HEK293T (cell line): ENCODE measurements around the gene ISCU.

Source experiments
- ARNT ChIP-seq: fragments of 450-650 bp; IDR thresholded peaks from 2 replicates; pipeline ENCODE4 v1.6.1; 2017; ENCODE audit warnings: mild to moderate bottlenecking
- BHLHE40 ChIP-seq: fragments of 450-650 bp; IDR thresholded peaks from 2 replicates; pipeline ENCODE4 v1.6.1; 2016; ENCODE audit warnings: mild to moderate bottlenecking, moderate library complexity, borderline replicate concordance
- CTBP1 ChIP-seq: fragments of 450-650 bp; IDR thresholded peaks from 2 replicates; pipeline ENCODE4 v1.6.1; 2016; ENCODE audit warnings: borderline replicate concordance
- ELF4 ChIP-seq: fragments of 450-650 bp; IDR thresholded peaks from 2 replicates; pipeline ENCODE4 v1.6.1; 2017; ENCODE audit warnings: antibody characterized with exemption
- FOXA1 ChIP-seq: fragments of 450-650 bp; IDR thresholded peaks from 2 replicates; pipeline ENCODE4 v1.6.1; 2016; ENCODE audit warnings: mild to moderate bottlenecking
- FOXK2 ChIP-seq: fragments of 450-650 bp; IDR thresholded peaks from 2 replicates; pipeline ENCODE4 v1.6.1; 2016; ENCODE audit warnings: mild to moderate bottlenecking
- FOXM1 ChIP-seq: fragments of 450-650 bp; IDR thresholded peaks from 2 replicates; pipeline ENCODE4 v1.6.1; 2017; ENCODE audit warnings: mild to moderate bottlenecking, borderline replicate concordance
- HDGF ChIP-seq: fragments of 450-650 bp; IDR thresholded peaks from 2 replicates; pipeline ENCODE4 v1.6.1; 2017; ENCODE audit warnings: antibody characterized with exemption, borderline replicate concordance
- L3MBTL2 ChIP-seq: fragments of 450-650 bp; conservative IDR thresholded peaks from 2 replicates; pipeline ENCODE4 v1.6.1; 2016; ENCODE audit warnings: mild to moderate bottlenecking
- NFRKB ChIP-seq: fragments of 450-650 bp; IDR thresholded peaks from 2 replicates; pipeline ENCODE4 v1.6.1; 2016; ENCODE audit warnings: mild to moderate bottlenecking, moderate library complexity
- SP1 ChIP-seq: fragments of 450-650 bp; IDR thresholded peaks from 2 replicates; pipeline ENCODE4 v1.6.1; 2017
- SUZ12 ChIP-seq: fragments of 450-650 bp; IDR thresholded peaks from 2 replicates; pipeline ENCODE4 v1.6.1; 2016; ENCODE audit warnings: mild to moderate bottlenecking
- TARDBP ChIP-seq: fragments of 450-650 bp; IDR thresholded peaks from 2 replicates; pipeline ENCODE4 v1.6.1; 2016
- ZNF384 ChIP-seq: fragments of 450-650 bp; IDR thresholded peaks from 2 replicates; pipeline ENCODE4 v1.6.1; 2016

GRCh38 chr12:108571609-108572165 is 9.3 kb downstream of the ISCU start:
- no peak for TF ChIP-seq SP1
- TF ChIP-seq ARNT, result no peak
- no peak for TF ChIP-seq ZNF384
- TF ChIP-seq FOXM1, result no peak
- TF ChIP-seq ELF4, result no peak
- TF ChIP-seq NFRKB, result no peak
- TF ChIP-seq HDGF, result no peak
- TF ChIP-seq CTBP1, result no peak
- TF ChIP-seq L3MBTL2, result no peak
- no peak for TF ChIP-seq TARDBP
- no peak for TF ChIP-seq FOXK2
- TF ChIP-seq SUZ12, result no peak
- TF ChIP-seq FOXA1, result no peak
- TF ChIP-seq BHLHE40, result no peak
